ENCODE measurements around the gene AFF1. TPM values are rescaled to one million over a fixed set of nuclear protein-coding genes. Genes with fewer than 3 reads are reported as not detected.
"Not testable (repeated sequence)": the region's sequence is repeated elsewhere in the genome, so short reads cannot be mapped to it uniquely, and the experiment has no call there.

The AFF1 gene
- total and polyA plus RNA-seq, 4 experiments from 2014 or later = 13.6 to 108 (median 66.4) TPM

DNA sequence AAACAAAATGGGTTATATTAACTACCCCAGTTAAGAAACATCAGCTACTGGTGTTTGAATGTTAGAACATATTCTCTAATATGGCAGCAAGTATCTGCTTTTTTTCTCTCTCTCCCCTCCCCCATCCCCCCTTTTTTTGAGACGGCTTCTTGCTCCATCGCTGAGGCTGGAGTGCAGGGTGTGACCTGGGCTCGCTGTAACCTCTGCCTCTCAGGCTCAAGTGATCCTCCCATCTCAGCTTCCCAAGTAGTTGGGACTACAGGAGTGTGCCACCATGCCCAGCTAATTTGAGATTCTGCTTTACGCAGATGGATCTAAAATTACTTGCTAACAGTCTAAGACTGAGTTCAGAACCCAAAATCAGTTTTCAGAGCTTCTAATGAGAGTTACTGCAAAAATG, 101.9 kb downstream of the AFF1 start:
- peak overlapping the region in 2 of 7 donors; percentile 38 to 52 for H3K27ac Mint-ChIP-seq
- ChIA-PET CTCF (ENCODE audit: partially characterized antibody) (interaction anchor here (1.8 to 2.9 kb wide), 2 partner anchors 100 to 114 kb away, joined by 4 to 8 read pairs; no protein-coding TSS in a partner anchor), POLR2A (ENCODE audit: partially characterized antibody) (interaction anchor here (1.5 kb wide), 1 partner anchor 30 kb away, joined by 3 read pairs; no protein-coding TSS in a partner anchor)
- no peaks in the 10 kb centered on the region for H3K9me3 ChIP-seq (ENCODE audit: control insufficient read depth in 1 of 2, low read length in 2 of 2)
- peaks cover 61% of the 10 kb centered on the region for H3K4me1 ChIP-seq (ENCODE audit: insufficient read depth, low read length)
- intact Hi-C loops (cut with micrococcal nuclease) = loop anchor here (5.0 kb wide), 1 partner anchor 36 kb away; no protein-coding TSS in a partner anchor
- H3K4me3 Mint-ChIP-seq = no peak overlapping the region
- peaks cover 39 to 64% (median 50%) of the 10 kb centered on the region in 4 donors for H3K4me1 Mint-ChIP-seq
- no peak overlapping the region for H3K4me3 ChIP-seq (ENCODE audit: low read length in 2 of 2)
- DNase-seq = no peak
- no peak overlapping the region for H3K27ac ChIP-seq (ENCODE audit: low read depth, low read length)
- H3K9me3 Mint-ChIP-seq = no peaks in the 10 kb centered on the region
- H3K27me3 ChIP-seq (ENCODE audit: insufficient read depth, low read length) = no peaks in the 10 kb centered on the region
- no peaks in the 10 kb centered on the region for H3K36me3 ChIP-seq (ENCODE audit: insufficient read depth, low read length)
- no peaks in the 10 kb centered on the region for H3K27me3 Mint-ChIP-seq
- peaks cover 0 to 2% of the 10 kb centered on the region in 2 donors for H3K36me3 Mint-ChIP-seq

DNA sequence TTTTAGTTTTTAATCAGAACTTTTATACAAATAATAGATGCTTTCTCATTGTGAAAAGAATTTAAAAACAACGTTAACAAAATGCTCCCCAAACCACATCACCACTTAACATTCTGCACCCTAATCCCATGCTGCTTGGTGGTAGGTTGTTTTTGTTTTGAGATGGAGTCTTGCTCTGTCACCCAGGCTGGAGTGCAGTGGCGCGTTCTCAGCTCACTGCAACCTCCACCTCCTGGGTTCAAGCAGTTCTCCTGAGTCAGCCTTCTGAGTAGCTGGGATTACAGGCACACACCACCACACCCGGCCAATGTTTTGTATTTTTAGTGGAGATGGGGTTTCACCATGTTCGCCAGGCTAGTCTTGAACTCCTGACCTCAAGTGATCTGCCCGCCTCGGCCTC, 102.4 kb downstream of the AFF1 start:
- DNase-seq; H3K27me3 ChIP-seq (ENCODE audit: insufficient read depth, low read length); H3K4me3 ChIP-seq (ENCODE audit: low read length in 2 of 2); H3K9me3 Mint-ChIP-seq; POLR2A ChIA-PET (ENCODE audit: partially characterized antibody); H3K27me3 Mint-ChIP-seq; H3K9me3 ChIP-seq (ENCODE audit: control insufficient read depth in 1 of 2, low read length in 2 of 2); H3K36me3 Mint-ChIP-seq; H3K36me3 ChIP-seq (ENCODE audit: insufficient read depth, low read length); H3K27ac ChIP-seq (ENCODE audit: low read depth, low read length): not testable (repeated sequence)
- intact Hi-C loops (cut with micrococcal nuclease) = loop anchor here (5.0 kb wide), 1 partner anchor 35 kb away; no protein-coding TSS in a partner anchor
- peaks cover 61% of the 10 kb centered on the region for H3K4me1 ChIP-seq (ENCODE audit: insufficient read depth, low read length)
- Mint-ChIP-seq H3K4me1 (peaks cover 40 to 69% (median 53%) of the 10 kb centered on the region in 4 donors), H3K4me3 (peak overlapping the region in 2 of 8 donors; percentile 10 to 35), H3K27ac (peak overlapping the region in 2 of 7 donors; percentile 38 to 57)
- CTCF ChIA-PET (ENCODE audit: partially characterized antibody) = interaction anchor here (1.8 to 2.9 kb wide), 2 partner anchors 101 to 114 kb away, joined by 4 to 8 read pairs; no protein-coding TSS in a partner anchor

DNA sequence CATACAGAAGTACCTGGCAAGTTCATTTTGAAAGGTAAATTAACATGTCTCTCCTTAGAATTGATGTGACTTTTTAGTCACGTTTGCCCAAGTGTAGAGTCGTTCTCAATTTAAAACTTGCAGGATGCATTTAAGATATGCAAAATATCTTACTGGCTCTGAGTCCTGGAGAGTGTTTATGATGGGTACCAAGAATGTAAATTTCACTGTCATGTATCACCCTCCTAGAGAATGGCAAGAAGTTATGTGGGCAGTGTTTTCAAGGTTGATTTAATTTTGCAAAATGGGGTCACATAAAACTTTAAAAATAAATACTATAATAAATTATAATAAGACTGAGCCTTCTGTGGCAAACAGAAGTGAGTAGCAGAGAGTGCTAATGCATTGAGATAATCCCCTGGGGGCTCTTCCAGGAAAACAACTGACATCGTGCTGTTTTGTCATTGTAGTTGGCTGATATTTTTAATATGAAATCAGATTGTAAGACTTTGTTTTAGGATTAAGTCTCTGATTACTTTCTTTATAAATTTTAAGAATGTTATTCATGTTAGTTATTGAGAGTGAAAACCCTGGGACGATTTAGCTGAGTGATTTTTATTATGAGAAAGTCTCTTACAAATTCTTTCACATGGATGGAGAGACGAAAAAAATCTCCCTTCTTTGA, 103.0 kb downstream of the AFF1 start:
- intact Hi-C loops (cut with micrococcal nuclease) = loop anchor here (5.0 kb wide), 1 partner anchor 34 kb away; no protein-coding TSS in a partner anchor

DNA sequence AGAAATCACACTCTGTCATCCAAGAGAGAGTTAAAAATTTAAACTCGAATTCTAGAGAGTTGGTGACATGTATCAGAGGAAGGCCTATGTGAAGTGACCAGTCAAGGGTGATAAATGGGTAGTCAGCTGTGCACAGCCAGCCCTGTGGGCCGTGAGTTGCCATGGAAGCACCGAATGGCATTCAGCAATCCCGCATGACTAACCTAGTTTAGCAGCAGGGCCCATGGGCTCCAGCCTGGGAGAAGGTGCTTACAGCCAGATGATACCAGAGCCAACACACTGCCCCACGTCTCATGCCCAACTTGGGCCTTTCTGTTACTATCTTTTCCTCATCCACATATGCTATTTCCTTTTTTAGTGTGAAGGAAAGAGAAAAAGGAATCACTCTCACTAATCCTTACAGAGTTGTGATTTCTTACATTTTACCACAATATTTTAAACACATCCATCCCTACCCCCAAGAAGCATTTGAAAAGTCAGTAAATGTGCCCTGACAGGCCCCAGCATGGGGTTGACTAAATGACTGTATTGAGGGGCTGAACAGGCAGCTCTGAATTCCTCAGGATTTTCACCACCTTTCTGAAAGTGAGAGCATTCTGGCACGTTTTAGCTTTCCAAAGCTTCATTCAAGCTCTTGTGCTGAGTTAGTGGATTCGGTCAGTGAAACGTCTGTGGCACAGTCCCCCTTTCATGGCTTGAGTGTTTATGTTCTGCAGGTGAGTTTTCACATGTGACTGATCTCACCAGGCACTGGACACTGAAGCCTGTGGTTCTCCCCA, 104.2 kb downstream of the AFF1 start:
- H3K4me3 Mint-ChIP-seq = peak overlapping the region in 2 of 8 donors; percentile 1 to 2
- CTCF ChIA-PET (ENCODE audit: partially characterized antibody) = interaction anchor here (0.7 kb wide), 1 partner anchor 54 kb away, joined by 3 read pairs; no protein-coding TSS in a partner anchor
- H3K9me3 ChIP-seq (ENCODE audit: control insufficient read depth in 1 of 2, low read length in 2 of 2) = no peaks in the 10 kb centered on the region
- H3K27ac Mint-ChIP-seq = peak overlapping the region in 3 of 7 donors; percentile 15 to 69 (median 51)
- H3K4me1 ChIP-seq (ENCODE audit: insufficient read depth, low read length) = peaks cover 51% of the 10 kb centered on the region
- H3K36me3 Mint-ChIP-seq = peaks cover 0 to 2% of the 10 kb centered on the region in 2 donors
- intact Hi-C loops (cut with micrococcal nuclease) = loop anchor here (5.0 kb wide), 1 partner anchor 33 kb away; no protein-coding TSS in a partner anchor
- H3K4me3 ChIP-seq (ENCODE audit: low read length in 2 of 2) = no peak overlapping the region
- H3K9me3 Mint-ChIP-seq = no peaks in the 10 kb centered on the region
- POLR2A ChIA-PET (ENCODE audit: partially characterized antibody) = no interaction called here
- no peaks in the 10 kb centered on the region for H3K36me3 ChIP-seq (ENCODE audit: insufficient read depth, low read length)
- peaks cover 45 to 85% (median 66%) of the 10 kb centered on the region in 4 donors for H3K4me1 Mint-ChIP-seq
- H3K27ac ChIP-seq (ENCODE audit: low read depth, low read length) = no peak overlapping the region
- no peaks in the 10 kb centered on the region for H3K27me3 Mint-ChIP-seq
- H3K27me3 ChIP-seq (ENCODE audit: insufficient read depth, low read length) = no peaks in the 10 kb centered on the region
- DNase-seq = no peak

More for the DNA sequence above, 103.0 kb downstream of the AFF1 start:
- Mint-ChIP-seq H3K4me3 (no peak overlapping the region), H3K27ac (peak overlapping the region in 3 of 7 donors; percentile 11 to 38 (median 34)), H3K4me1 (peaks cover 43 to 75% (median 58%) of the 10 kb centered on the region in 4 donors), H3K27me3 (no peaks in the 10 kb centered on the region), H3K36me3 (peaks cover 0 to 2% of the 10 kb centered on the region in 2 donors), H3K9me3 (no peaks in the 10 kb centered on the region)
- ChIA-PET CTCF (ENCODE audit: partially characterized antibody) (interaction anchor here (1.8 kb wide), 1 partner anchor 101 kb away, joined by 4 read pairs; no protein-coding TSS in a partner anchor), POLR2A (ENCODE audit: partially characterized antibody) (no interaction called here)
- no peaks in the 10 kb centered on the region for H3K36me3 ChIP-seq (ENCODE audit: insufficient read depth, low read length)
- H3K27ac ChIP-seq (ENCODE audit: low read depth, low read length) = no peak overlapping the region
- peaks cover 61% of the 10 kb centered on the region for H3K4me1 ChIP-seq (ENCODE audit: insufficient read depth, low read length)
- no peak overlapping the region for H3K4me3 ChIP-seq (ENCODE audit: low read length in 2 of 2)
- DNase-seq = no peak
- no peaks in the 10 kb centered on the region for H3K27me3 ChIP-seq (ENCODE audit: insufficient read depth, low read length)
- no peaks in the 10 kb centered on the region for H3K9me3 ChIP-seq (ENCODE audit: control insufficient read depth in 1 of 2, low read length in 2 of 2)

DNA sequence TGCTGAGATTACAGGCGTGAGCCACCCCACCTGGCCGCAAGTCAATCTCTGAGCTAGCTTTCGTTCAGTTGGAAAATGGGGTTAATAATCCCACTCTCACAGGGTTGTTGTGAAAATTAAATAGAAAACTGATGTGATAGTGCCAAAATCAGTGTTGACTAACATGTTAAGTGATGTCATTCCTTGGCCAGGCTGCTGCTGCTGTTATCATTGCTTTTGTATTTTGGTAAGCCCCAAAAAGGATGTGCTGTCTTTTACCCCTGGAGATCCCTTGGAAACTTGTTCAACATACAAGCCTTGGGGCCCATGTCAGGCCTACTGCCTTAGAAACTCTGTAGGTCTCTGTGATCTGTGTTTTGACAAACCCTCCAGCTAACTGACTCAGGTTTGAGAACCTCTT, 106.3 kb downstream of the AFF1 start:
- Mint-ChIP-seq H3K4me3 (peak overlapping the region in 4 of 8 donors; percentile 4 to 39 (median 24)), H3K36me3 (peaks cover 0 to 3% of the 10 kb centered on the region in 2 donors), H3K9me3 (no peaks in the 10 kb centered on the region), H3K27ac (peak overlapping the region in 2 of 7 donors; percentile 49 to 54), H3K4me1 (peaks cover 38 to 68% (median 56%) of the 10 kb centered on the region in 4 donors), H3K27me3 (no peaks in the 10 kb centered on the region)
- intact Hi-C loops (cut with micrococcal nuclease) = no loop called here
- H3K4me3 ChIP-seq (ENCODE audit: low read length in 2 of 2) = no peak overlapping the region
- no peak overlapping the region for H3K27ac ChIP-seq (ENCODE audit: low read depth, low read length)
- no peak for DNase-seq
- CTCF ChIA-PET (ENCODE audit: partially characterized antibody) = interaction anchor here (0.7 to 1.4 kb wide), 3 partner anchors 32 to 119 kb away, joined by 3 to 5 read pairs (median 3); no protein-coding TSS in a partner anchor
- H3K9me3 ChIP-seq (ENCODE audit: control insufficient read depth in 1 of 2, low read length in 2 of 2) = no peaks in the 10 kb centered on the region
- POLR2A ChIA-PET (ENCODE audit: partially characterized antibody) = interaction anchor here (1.4 kb wide), 2 partner anchors 35 to 106 kb away, joined by 4 read pairs; partner anchors contain the start of gene AFF1
- peaks cover 38% of the 10 kb centered on the region for H3K4me1 ChIP-seq (ENCODE audit: insufficient read depth, low read length)
- H3K27me3 ChIP-seq (ENCODE audit: insufficient read depth, low read length) = no peaks in the 10 kb centered on the region
- no peaks in the 10 kb centered on the region for H3K36me3 ChIP-seq (ENCODE audit: insufficient read depth, low read length)

DNA sequence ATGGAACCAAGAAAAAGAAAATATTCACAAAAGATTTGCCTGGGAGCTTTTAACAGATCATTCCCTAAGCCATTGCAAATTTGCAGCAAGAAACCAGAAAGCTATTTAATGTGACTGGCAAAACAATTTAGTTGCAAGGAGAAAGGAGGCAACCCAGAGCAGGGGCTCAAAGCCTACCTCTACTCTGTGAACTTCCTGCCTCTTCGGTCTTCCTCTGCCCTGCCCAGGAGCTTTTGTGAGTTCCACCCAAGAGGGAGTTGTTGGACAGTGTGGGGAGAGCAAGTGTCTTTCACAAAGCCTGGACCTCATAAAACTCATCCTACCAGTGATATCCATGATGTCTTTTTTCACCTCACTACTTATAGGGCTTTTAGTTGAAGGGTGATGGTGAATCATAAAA, 107.4 kb downstream of the AFF1 start:
- Mint-ChIP-seq H3K36me3 (peaks cover 7 to 14% of the 10 kb centered on the region in 2 donors), H3K9me3 (no peaks in the 10 kb centered on the region), H3K4me1 (peaks cover 31 to 59% (median 47%) of the 10 kb centered on the region in 4 donors), H3K27me3 (no peaks in the 10 kb centered on the region), H3K27ac (peak overlapping the region in 4 of 7 donors; percentile 7 to 31 (median 24)), H3K4me3 (peak overlapping the region in 2 of 8 donors; percentile 43 to 63)
- POLR2A ChIA-PET (ENCODE audit: partially characterized antibody) = interaction anchor here (1.4 kb wide), 1 partner anchor 108 kb away, joined by 4 read pairs; the partner anchor contains the start of gene AFF1
- H3K27me3 ChIP-seq (ENCODE audit: insufficient read depth, low read length) = no peaks in the 10 kb centered on the region
- peaks cover 27% of the 10 kb centered on the region for H3K4me1 ChIP-seq (ENCODE audit: insufficient read depth, low read length)
- intact Hi-C loops (cut with micrococcal nuclease) = no loop called here
- H3K27ac ChIP-seq (ENCODE audit: low read depth, low read length) = no peak overlapping the region
- no peaks in the 10 kb centered on the region for H3K9me3 ChIP-seq (ENCODE audit: control insufficient read depth in 1 of 2, low read length in 2 of 2)
- no peak overlapping the region for H3K4me3 ChIP-seq (ENCODE audit: low read length in 2 of 2)
- H3K36me3 ChIP-seq (ENCODE audit: insufficient read depth, low read length) = peaks cover 7% of the 10 kb centered on the region
- DNase-seq = no peak
- CTCF ChIA-PET (ENCODE audit: partially characterized antibody) = interaction anchor here (0.7 to 1.4 kb wide), 2 partner anchors 47 to 120 kb away, joined by 3 to 5 read pairs; no protein-coding TSS in a partner anchor
